Mononuclear cell (primary cell): ENCODE measurements around the gene FBXO42. TPM values are rescaled to one million over a fixed set of nuclear protein-coding genes. Genes with fewer than 3 reads are reported as not detected.

Source experiments
- H3K27me3 ChIP-seq: 2 replicates; pipeline ENCODE4 v1.6.0; 2011; ENCODE audit warnings: low read length, control low read depth; ENCODE audit not compliant: insufficient read depth
- H3K4me1 ChIP-seq: 2 replicates; pipeline ENCODE4 v1.5.1; 2011; ENCODE audit warnings: mild to moderate bottlenecking, low read length, control low read depth; ENCODE audit not compliant: insufficient read depth
- H3K4me3 ChIP-seq: 2 replicates; pipeline ENCODE4 v1.5.1; 2011; ENCODE audit warnings: mild to moderate bottlenecking, low read length, moderate library complexity
- H3K9me3 ChIP-seq: 2 replicates; pipeline ENCODE4 v1.5.1; 2011; ENCODE audit warnings: low read depth, mild to moderate bottlenecking, control low read depth, low read length
- total RNA-seq: library from RNA; depleted of rRNA; stranded (reverse); fragments of >200 nt; gene quantifications from one replicate; pipeline ENCODE4 v1.2.3, GENCODE V29; 2012

Gene FBXO42
- 25.6 TPM for total RNA-seq

GRCh38 chr1:16351994-16352841, at the start of gene FBXO42:
Gene FBXO42 (minus strand): TSS chr1:16352480. CDS start chr1:16315418, 37,062 bp downstream.
- Histone ChIP-seq H3K4me3 (peak within 1 kb of the TSS; percentile 92), H3K4me1 (peaks cover 35% of the 10 kb centered on the region), H3K9me3 (no peaks in the 10 kb centered on the region), H3K27me3 (no peaks in the 10 kb centered on the region)

GRCh38 chr1:16398371-16398953, 46.2 kb upstream of the FBXO42 start:
- Histone ChIP-seq H3K27me3 (no peaks in the 10 kb centered on the region), H3K4me1 (no peaks in the 10 kb centered on the region), H3K4me3 (no peak overlapping the region), H3K9me3 (no peaks in the 10 kb centered on the region)

- H3K9me3 ChIP-seq, result no peaks in the 10 kb centered on the region
- H3K27me3 ChIP-seq, result no peaks in the 10 kb centered on the region
- H3K4me3 ChIP-seq, result no peak overlapping the region
Measured at GRCh38 chr1:16397120-16397519, 44.8 kb upstream of the FBXO42 start.

GRCh38 chr1:16396591-16396990, 44.3 kb upstream of the FBXO42 start:
- H3K4me3 ChIP-seq, result no peak overlapping the region
- H3K4me1 ChIP-seq, result peaks cover 7% of the 10 kb centered on the region
- H3K27me3 ChIP-seq, result no peaks in the 10 kb centered on the region
- no peaks in the 10 kb centered on the region for H3K9me3 ChIP-seq

More at GRCh38 chr1:16397120-16397519, 44.8 kb upstream of the FBXO42 start:
- peaks cover 2% of the 10 kb centered on the region for H3K4me1 ChIP-seq

GRCh38 chr1:16394977-16395376, 42.7 kb upstream of the FBXO42 start:
- Histone ChIP-seq H3K9me3 (no peaks in the 10 kb centered on the region), H3K4me3 (no peak overlapping the region), H3K4me1 (peaks cover 23% of the 10 kb centered on the region), H3K27me3 (no peaks in the 10 kb centered on the region)

GRCh38 chr1:16393570-16394521, 41.6 kb upstream of the FBXO42 start:
- peaks cover 25% of the 10 kb centered on the region for H3K4me1 ChIP-seq
- H3K9me3 ChIP-seq, result no peaks in the 10 kb centered on the region
- H3K4me3 ChIP-seq, result no peak overlapping the region
- no peaks in the 10 kb centered on the region for H3K27me3 ChIP-seq

GRCh38 chr1:16392740-16393569, 40.7 kb upstream of the FBXO42 start:
- H3K4me3 ChIP-seq, result no peak overlapping the region
- H3K27me3 ChIP-seq, result no peaks in the 10 kb centered on the region
- H3K4me1 ChIP-seq, result peaks cover 28% of the 10 kb centered on the region
- H3K9me3 ChIP-seq, result no peaks in the 10 kb centered on the region

- H3K4me1 ChIP-seq, result peaks cover 43% of the 10 kb centered on the region
- H3K27me3 ChIP-seq, result no peaks in the 10 kb centered on the region
- no peaks in the 10 kb centered on the region for H3K9me3 ChIP-seq
- no peak overlapping the region for H3K4me3 ChIP-seq
Measured at GRCh38 chr1:16391411-16391810, 39.1 kb upstream of the FBXO42 start.

GRCh38 chr1:16387201-16388188, 35.2 kb upstream of the FBXO42 start:
- no peaks in the 10 kb centered on the region for H3K9me3 ChIP-seq
- H3K4me3 ChIP-seq, result peak overlapping the region; percentile 16
- H3K4me1 ChIP-seq, result peaks cover 68% of the 10 kb centered on the region
- H3K27me3 ChIP-seq, result no peaks in the 10 kb centered on the region

- Histone ChIP-seq H3K27me3 (no peaks in the 10 kb centered on the region), H3K4me3 (no peak overlapping the region), H3K4me1 (peaks cover 61% of the 10 kb centered on the region), H3K9me3 (no peaks in the 10 kb centered on the region)
Measured at GRCh38 chr1:16386454-16387113, 34.3 kb upstream of the FBXO42 start.

- no peaks in the 10 kb centered on the region for H3K27me3 ChIP-seq
Measured at GRCh38 chr1:16385659-16386453, 33.6 kb upstream of the FBXO42 start.

GRCh38 chr1:16383888-16384287, 31.6 kb upstream of the FBXO42 start:
- peaks cover 43% of the 10 kb centered on the region for H3K4me1 ChIP-seq
- H3K9me3 ChIP-seq, result no peaks in the 10 kb centered on the region
- H3K27me3 ChIP-seq, result no peaks in the 10 kb centered on the region
- no peak overlapping the region for H3K4me3 ChIP-seq

More at GRCh38 chr1:16385659-16386453, 33.6 kb upstream of the FBXO42 start:
- no peak overlapping the region for H3K4me3 ChIP-seq
- peaks cover 53% of the 10 kb centered on the region for H3K4me1 ChIP-seq
- no peaks in the 10 kb centered on the region for H3K9me3 ChIP-seq
